Stomach (tissue), 4 donors: ENCODE measurements around the gene TBC1D10B.

Experiments used
- EP300 ChIP-seq: sonication (generic); formaldehyde crosslinking; IDR thresholded peaks from one replicate; pipeline ENCODE4 v1.6.1; 2017; ENCODE audit warnings: antibody characterized with exemption
- POLR2A ChIP-seq, 4 donors: fragments of 450-650 bp; IDR thresholded peaks; one replicate each; pipeline ENCODE4 v1.6.1; 2016; ENCODE audit warnings: antibody characterized with exemption in 4 of 4, control low read depth in 2 of 4, mild to moderate bottlenecking in 1 of 4, moderate library complexity in 1 of 4
- POLR2AphosphoS5 ChIP-seq, 3 donors: sonication (generic); formaldehyde crosslinking; IDR thresholded peaks; one replicate each; pipeline ENCODE4 v1.6.1; 2016; ENCODE audit warnings: antibody characterized with exemption in 3 of 3
- TF ChIP-seq, protein P1 (sequence below), 7 experiments: fragments of 450-650 bp in 4 of 7; fragments of 200-600 bp in 3 of 7; sonication (generic) in 3 of 7; IDR thresholded peaks; one replicate each; pipeline ENCODE4 v1.5.1; 2016 to 2019; ENCODE audit warnings: antibody characterized with exemption in 7 of 7, control low read depth in 2 of 7, mild to moderate bottlenecking in 1 of 7

DNA sequence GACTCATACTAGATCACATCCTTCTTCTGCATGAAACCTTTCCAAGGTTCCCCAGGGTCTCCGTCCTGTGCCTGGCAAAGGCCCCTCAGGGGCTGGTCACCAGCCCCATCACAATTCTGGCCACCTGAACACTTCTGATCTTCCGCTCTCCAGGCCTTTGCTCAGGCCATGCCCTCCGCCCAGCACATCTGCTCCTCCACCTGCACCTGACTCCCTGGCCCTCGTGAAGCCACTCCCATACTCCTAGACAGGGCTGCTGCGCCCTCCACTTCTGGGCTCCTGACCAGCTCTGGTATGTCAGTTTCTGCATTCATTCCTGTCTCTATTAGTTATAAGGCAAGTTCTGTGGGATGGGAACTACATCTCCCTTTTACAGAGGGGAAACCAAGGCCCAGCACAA is 2.4 kb upstream of the TBC1D10B start:
- TF ChIP-seq, protein P1, sequence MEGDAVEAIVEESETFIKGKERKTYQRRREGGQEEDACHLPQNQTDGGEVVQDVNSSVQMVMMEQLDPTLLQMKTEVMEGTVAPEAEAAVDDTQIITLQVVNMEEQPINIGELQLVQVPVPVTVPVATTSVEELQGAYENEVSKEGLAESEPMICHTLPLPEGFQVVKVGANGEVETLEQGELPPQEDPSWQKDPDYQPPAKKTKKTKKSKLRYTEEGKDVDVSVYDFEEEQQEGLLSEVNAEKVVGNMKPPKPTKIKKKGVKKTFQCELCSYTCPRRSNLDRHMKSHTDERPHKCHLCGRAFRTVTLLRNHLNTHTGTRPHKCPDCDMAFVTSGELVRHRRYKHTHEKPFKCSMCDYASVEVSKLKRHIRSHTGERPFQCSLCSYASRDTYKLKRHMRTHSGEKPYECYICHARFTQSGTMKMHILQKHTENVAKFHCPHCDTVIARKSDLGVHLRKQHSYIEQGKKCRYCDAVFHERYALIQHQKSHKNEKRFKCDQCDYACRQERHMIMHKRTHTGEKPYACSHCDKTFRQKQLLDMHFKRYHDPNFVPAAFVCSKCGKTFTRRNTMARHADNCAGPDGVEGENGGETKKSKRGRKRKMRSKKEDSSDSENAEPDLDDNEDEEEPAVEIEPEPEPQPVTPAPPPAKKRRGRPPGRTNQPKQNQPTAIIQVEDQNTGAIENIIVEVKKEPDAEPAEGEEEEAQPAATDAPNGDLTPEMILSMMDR (IDR thresholded peaks at IDR 0.05): no peak
- TF ChIP-seq POLR2AphosphoS5 (IDR thresholded peaks at IDR 0.05) (no peak), EP300 (no peak), POLR2A (IDR thresholded peaks at IDR 0.05) (no peak)
